BLaER1 treated with 17β-estradiol and CSF1 and Interleukin-3, amounts not matched to agents 10 nM and 100 nM (cell line): ENCODE results near the gene KIF11.
A peak's percentile ranks its signal among the peaks of the same experiment; 100 is the strongest.

ENCODE experiments used
- H3K27ac ChIP-seq, 11 experiments: shearing (Covaris generic); formaldehyde crosslinking; 2 replicates each; pipeline ENCODE4 v1.8.1; 2022
- H3K27me3 ChIP-seq, 11 experiments: shearing (Covaris generic); formaldehyde crosslinking; 2 replicates each; pipeline ENCODE4 v1.8.1; 2022
- H3K36me3 ChIP-seq, 11 experiments: shearing (Covaris generic); formaldehyde crosslinking; 2 replicates each; pipeline ENCODE4 v1.8.1; 2022
- H3K4me1 ChIP-seq, 10 experiments: shearing (Covaris generic); formaldehyde crosslinking; 2 replicates each; pipeline ENCODE4 v1.8.1; 2022
- H3K4me2 ChIP-seq, 11 experiments: shearing (Covaris generic); formaldehyde crosslinking; 2 replicates each; pipeline ENCODE4 v1.8.1; 2022
- H3K4me3 ChIP-seq, 10 experiments: shearing (Covaris generic); formaldehyde crosslinking; 2 replicates each; pipeline ENCODE4 v1.8.1; 2022
- H3K9ac ChIP-seq, 11 experiments: shearing (Covaris generic); formaldehyde crosslinking; 2 replicates each; pipeline ENCODE4 v1.8.1; 2022
- H3K9me3 ChIP-seq, 11 experiments: shearing (Covaris generic); formaldehyde crosslinking; replicated peaks in 1 of 11; 2 replicates each; pipeline ENCODE4 v1.8.1; 2022
- H4K20me1 ChIP-seq, 11 experiments: shearing (Covaris generic); formaldehyde crosslinking; 2 replicates each; pipeline ENCODE4 v1.8.1; 2022
- Cebpa-rat ChIP-seq, 11 experiments: shearing (Covaris generic); IDR thresholded peaks; 2 replicates each; pipeline ENCODE4 v1.8.1; 2022

The KIF11 gene

GRCh38 chr10:92598321-92598720 is 5.4 kb downstream of the KIF11 start:
- Histone ChIP-seq H4K20me1 (peaks cover 0 to 49% (median 26%) of the 10 kb centered on the region in 11 experiments; a peak in 13 of 22 replicates), H3K27ac (no peak overlapping the region), H3K9ac (no peak overlapping the region), H3K36me3 (peaks cover 0 to 72% (median 47%) of the 10 kb centered on the region in 11 experiments; a peak in 16 of 22 replicates), H3K27me3 (no peaks in the 10 kb centered on the region), H3K4me1 (peaks cover 17 to 58% (median 42%) of the 10 kb centered on the region in 10 experiments), H3K9me3 (peaks cover 0 to 49% (median 28%) of the 10 kb centered on the region in 11 experiments; a peak in 19 of 22 replicates), H3K4me3 (no peak overlapping the region), H3K4me2 (0 out of 22 replicates have a peak overlapping the region, but pooled peaks of 1 of the 11 experiments have one; percentile 5)
- no peak for TF ChIP-seq Cebpa-rat (IDR thresholded peaks at IDR 0.05)

- peak overlapping the region in 9 of 11 experiments; percentile 3 to 58 (median 19); a peak in 10 of 22 replicates for H3K4me2 ChIP-seq
- TF ChIP-seq Cebpa-rat (IDR thresholded peaks at IDR 0.05) = no peak
- H4K20me1 ChIP-seq = peaks cover 0 to 82% (median 54%) of the 10 kb centered on the region in 11 experiments; a peak in 14 of 22 replicates
- no peak overlapping the region for H3K4me3 ChIP-seq
- H3K36me3 ChIP-seq = peaks cover 0 to 82% (median 67%) of the 10 kb centered on the region in 11 experiments; a peak in 19 of 22 replicates
- H3K27ac ChIP-seq = no peak overlapping the region
- no peak overlapping the region for H3K9ac ChIP-seq
- peaks cover 10 to 45% (median 27%) of the 10 kb centered on the region in 10 experiments for H3K4me1 ChIP-seq
- peaks cover 0 to 22% (median 3%) of the 10 kb centered on the region in 11 experiments; a peak in 8 of 22 replicates for H3K9me3 ChIP-seq
- H3K27me3 ChIP-seq = no peaks in the 10 kb centered on the region
These were observed 11.9 kb downstream of the KIF11 start for GRCh38 chr10:92604841-92605240.

DNA sequence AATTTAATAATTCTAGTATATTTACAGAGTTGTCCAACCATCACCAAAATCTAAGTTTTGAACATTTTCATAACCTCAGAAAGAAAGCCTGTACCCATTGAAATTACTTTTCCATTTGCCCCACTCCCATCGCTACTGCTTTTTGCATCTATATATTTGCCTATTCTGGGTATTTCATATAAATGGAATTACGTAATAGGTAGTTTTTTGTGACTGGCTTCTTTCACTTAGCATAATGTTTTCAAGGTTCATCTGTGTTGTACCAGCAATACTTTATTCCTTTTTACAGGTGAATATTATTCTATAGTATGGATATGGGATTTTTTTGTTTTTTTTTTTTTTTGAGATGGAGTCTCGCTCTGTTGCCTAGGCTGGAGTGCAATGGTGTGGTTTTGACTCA is 22.6 kb downstream of the KIF11 start:
- no peak overlapping the region for H3K27ac ChIP-seq
- 0 out of 22 replicates have a peak, but pooled peaks of 1 of the 11 experiments have one; percentile 39 for TF ChIP-seq Cebpa-rat (IDR thresholded peaks at IDR 0.05)
- H3K4me3 ChIP-seq = no peak overlapping the region
- H3K27me3 ChIP-seq = no peaks in the 10 kb centered on the region
- H4K20me1 ChIP-seq = peaks cover 0 to 14% (median 0%) of the 10 kb centered on the region in 11 experiments; a peak in 6 of 22 replicates
- 0 out of 22 replicates have a peak, but pooled peaks cover 0 to 1% (median 0%) of the 10 kb centered on the region in 11 experiments for H3K9me3 ChIP-seq
- H3K9ac ChIP-seq = no peak overlapping the region
- no peaks in the 10 kb centered on the region for H3K4me1 ChIP-seq
- H3K4me2 ChIP-seq = no peak overlapping the region
- H3K36me3 ChIP-seq = peaks cover under 1 to 100% (median 95%) of the 10 kb centered on the region in 11 experiments; a peak in 21 of 22 replicates

- peaks cover 0 to 10% (median 0%) of the 10 kb centered on the region in 11 experiments; a peak in 5 of 22 replicates for H4K20me1 ChIP-seq
- no peaks in the 10 kb centered on the region for H3K4me1 ChIP-seq
- TF ChIP-seq Cebpa-rat (IDR thresholded peaks at IDR 0.05) = no peak
- no peak overlapping the region for H3K9ac ChIP-seq
- H3K4me2 ChIP-seq = no peak overlapping the region
- peaks cover 0 to 7% (median 4%) of the 10 kb centered on the region in 11 experiments; a peak in 3 of 22 replicates for H3K9me3 ChIP-seq
- H3K27ac ChIP-seq = no peak overlapping the region
- no peak overlapping the region for H3K4me3 ChIP-seq
- peaks cover 27 to 100% (median 98%) of the 10 kb centered on the region in 11 experiments for H3K36me3 ChIP-seq
- H3K27me3 ChIP-seq = no peaks in the 10 kb centered on the region
These were observed 26.4 kb downstream of the KIF11 start for GRCh38 chr10:92619368-92619767.

GRCh38 chr10:92627845-92628480 is 35.0 kb downstream of the KIF11 start:
- Histone ChIP-seq H3K4me2 (no peak overlapping the region), H3K4me3 (no peak overlapping the region), H3K27ac (no peak overlapping the region), H4K20me1 (peaks cover 0 to 7% (median 0%) of the 10 kb centered on the region in 11 experiments; a peak in 1 of 22 replicates), H3K27me3 (no peaks in the 10 kb centered on the region), H3K9me3 (peaks cover 0 to 9% (median 0%) of the 10 kb centered on the region in 11 experiments; a peak in 3 of 22 replicates), H3K4me1 (no peaks in the 10 kb centered on the region), H3K9ac (no peak overlapping the region), H3K36me3 (peaks cover 6 to 99% (median 93%) of the 10 kb centered on the region in 11 experiments; a peak in 21 of 22 replicates)
- TF ChIP-seq Cebpa-rat (IDR thresholded peaks at IDR 0.05) = no peak

- Histone ChIP-seq H3K27ac (no peak overlapping the region), H3K9me3 (no peaks in the 10 kb centered on the region), H3K36me3 (peaks cover 6 to 99% (median 91%) of the 10 kb centered on the region in 11 experiments; a peak in 21 of 22 replicates), H3K27me3 (no peaks in the 10 kb centered on the region), H4K20me1 (peaks cover 0 to 7% (median 0%) of the 10 kb centered on the region in 11 experiments; a peak in 1 of 22 replicates), H3K9ac (no peak overlapping the region), H3K4me1 (no peaks in the 10 kb centered on the region), H3K4me2 (no peak overlapping the region), H3K4me3 (no peak overlapping the region)
- TF ChIP-seq Cebpa-rat (IDR thresholded peaks at IDR 0.05) = no peak
These were observed 37.0 kb downstream of the KIF11 start for GRCh38 chr10:92629945-92630344.

GRCh38 chr10:92638037-92638436 is 45.1 kb downstream of the KIF11 start:
- Histone ChIP-seq H3K9me3 (no peaks in the 10 kb centered on the region), H3K27me3 (no peaks in the 10 kb centered on the region), H3K4me2 (no peak overlapping the region), H4K20me1 (no peaks in the 10 kb centered on the region; a peak in 2 of 22 replicates), H3K36me3 (peaks cover 6 to 100% (median 97%) of the 10 kb centered on the region in 11 experiments; a peak in 21 of 22 replicates), H3K4me3 (no peak overlapping the region), H3K27ac (no peak overlapping the region), H3K4me1 (no peaks in the 10 kb centered on the region), H3K9ac (no peak overlapping the region)
- no peak for TF ChIP-seq Cebpa-rat (IDR thresholded peaks at IDR 0.05)

DNA sequence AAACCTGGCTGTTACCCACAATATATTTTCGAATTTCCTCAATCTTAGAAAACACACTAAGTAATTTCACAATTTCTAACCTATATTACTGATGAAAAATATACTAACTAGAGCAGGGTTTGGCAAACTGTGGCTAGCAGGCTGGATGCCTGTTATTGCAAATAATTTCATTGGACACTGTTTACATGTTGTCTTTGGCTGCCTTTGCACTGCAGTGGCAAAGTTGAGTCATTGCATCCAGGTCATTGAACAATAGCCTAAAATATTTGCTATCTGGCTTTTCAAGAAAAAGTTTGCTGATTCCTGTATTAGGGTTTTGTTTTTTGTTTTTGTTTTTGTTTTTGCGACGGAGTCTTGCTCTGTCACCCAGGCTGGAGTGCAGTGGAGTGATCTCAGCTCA is 47.2 kb downstream of the KIF11 start:
- Histone ChIP-seq H3K36me3 (peaks cover 0 to 100% (median 93%) of the 10 kb centered on the region in 11 experiments; a peak in 19 of 22 replicates), H3K27ac (no peak overlapping the region), H3K4me1 (peaks cover 0 to 6% (median 0%) of the 10 kb centered on the region in 10 experiments; a peak in 4 of 20 replicates), H3K9ac (no peak overlapping the region), H4K20me1 (peaks cover 0 to 3% (median 0%) of the 10 kb centered on the region in 11 experiments; a peak in 3 of 22 replicates), H3K9me3 (no peaks in the 10 kb centered on the region), H3K27me3 (no peaks in the 10 kb centered on the region), H3K4me3 (no peak overlapping the region), H3K4me2 (no peak overlapping the region)
- no peak for TF ChIP-seq Cebpa-rat (IDR thresholded peaks at IDR 0.05)

- Histone ChIP-seq H3K27me3 (no peaks in the 10 kb centered on the region), H4K20me1 (peaks cover 0 to 3% (median 0%) of the 10 kb centered on the region in 11 experiments; a peak in 3 of 22 replicates), H3K36me3 (peaks cover 0 to 100% (median 93%) of the 10 kb centered on the region in 11 experiments; a peak in 19 of 22 replicates), H3K9ac (no peak overlapping the region), H3K4me2 (no peak overlapping the region), H3K4me1 (peaks cover 0 to 6% (median 0%) of the 10 kb centered on the region in 10 experiments; a peak in 4 of 20 replicates), H3K27ac (no peak overlapping the region), H3K4me3 (no peak overlapping the region), H3K9me3 (no peaks in the 10 kb centered on the region)
- TF ChIP-seq Cebpa-rat (IDR thresholded peaks at IDR 0.05) = no peak
These were observed 48.6 kb downstream of the KIF11 start for GRCh38 chr10:92641492-92641891.
